Activated naive CD8-positive, alpha-beta T cell treated with anti-CD3 and anti-CD28 coated beads, Interleukin-2, amount 50 U/mL, for 16 hours (primary cell): ENCODE results near the gene NELL1.

ENCODE experiments used
- DNase-seq: peaks from one replicate; pipeline ENCODE4 v3.0.0-alpha.2; 2020; ENCODE audit warnings: low read depth, low spot score

NELL1 gene

GRCh38 chr11:20873054-20873453 is 203.7 kb downstream of the NELL1 start:
- DNase-seq: no peak

GRCh38 chr11:20874358-20874757 is 205.0 kb downstream of the NELL1 start:
- DNase-seq: no peak

- no peak for DNase-seq
These were observed 206.5 kb downstream of the NELL1 start for GRCh38 chr11:20875889-20876288.

GRCh38 chr11:20876738-20877137 is 207.4 kb downstream of the NELL1 start:
- DNase-seq: no peak

GRCh38 chr11:20880094-20880493 is 210.7 kb downstream of the NELL1 start:
- no peak for DNase-seq

- DNase-seq: no peak
These were observed 212.1 kb downstream of the NELL1 start for GRCh38 chr11:20881328-20882079.

- DNase-seq: no peak
These were observed 217.8 kb downstream of the NELL1 start for GRCh38 chr11:20887137-20887536.

GRCh38 chr11:20894296-20894695 is 224.9 kb downstream of the NELL1 start:
- DNase-seq: no peak

GRCh38 chr11:20909995-20910726 is 240.8 kb downstream of the NELL1 start:
- no peak for DNase-seq

- DNase-seq: no peak
These were observed 241.3 kb downstream of the NELL1 start for GRCh38 chr11:20910733-20911132.

GRCh38 chr11:20912065-20912821 is 242.9 kb downstream of the NELL1 start:
- DNase-seq: no peak

GRCh38 chr11:20912922-20913512 is 243.6 kb downstream of the NELL1 start:
- no peak for DNase-seq

- DNase-seq: no peak
These were observed 247.9 kb downstream of the NELL1 start for GRCh38 chr11:20917306-20917705.

- no peak for DNase-seq
These were observed 257.6 kb downstream of the NELL1 start for GRCh38 chr11:20926799-20927540.

- DNase-seq: no peak
These were observed 261.6 kb downstream of the NELL1 start for GRCh38 chr11:20931029-20931428.

- no peak for DNase-seq
These were observed 263.7 kb downstream of the NELL1 start for GRCh38 chr11:20933086-20933485.

- DNase-seq: no peak
These were observed 264.6 kb downstream of the NELL1 start for GRCh38 chr11:20933958-20934357.

GRCh38 chr11:20934516-20934915 is 265.1 kb downstream of the NELL1 start:
- no peak for DNase-seq

- DNase-seq: no peak
These were observed 268.4 kb downstream of the NELL1 start for GRCh38 chr11:20937826-20938225.

GRCh38 chr11:20949585-20949984 is 280.2 kb downstream of the NELL1 start:
- no peak for DNase-seq

GRCh38 chr11:20962581-20962980 is 293.2 kb downstream of the NELL1 start:
- no peak for DNase-seq
